ENCODE measurements around the gene GABRG3. TPM values are rescaled to one million over a fixed set of nuclear protein-coding genes. Genes with fewer than 3 reads are reported as not detected.

The GABRG3 gene
- total and polyA plus RNA-seq, 2 donors (not counting 3 experiments of a cell fraction or from before 2014, with no cell fraction given): not detected

DNA sequence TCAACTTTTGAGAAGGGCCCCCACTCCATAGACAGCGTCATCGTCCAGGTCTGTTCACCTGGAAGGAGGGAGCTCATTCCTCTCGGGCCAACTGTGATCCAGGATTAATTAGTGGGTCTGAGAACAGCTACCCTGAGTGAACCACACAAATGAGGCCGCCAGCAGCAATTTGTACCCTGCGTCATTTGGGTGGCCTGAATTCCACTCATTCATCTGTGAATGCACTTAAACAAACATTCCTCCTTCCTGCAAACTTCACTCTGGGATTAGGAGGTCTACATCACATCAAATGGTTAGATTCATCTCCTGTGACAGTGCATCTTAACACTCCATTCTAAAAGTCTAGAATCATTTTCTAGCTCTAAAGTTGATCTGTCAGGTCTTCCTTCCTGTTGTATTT lies 201.8 kb downstream of the GABRG3 start:
- Histone ChIP-seq H2AFZ (ENCODE audit: low read depth, low read length) (no peak overlapping the region), H4K20me1 (replicated peaks; ENCODE audit: control insufficient read depth, extremely low read depth, insufficient read depth, low read length) (no peaks in the 10 kb centered on the region), H3K9me1 (replicated peaks; ENCODE audit: control insufficient read depth, extremely low read depth, insufficient read depth, low read length) (no peaks in the 10 kb centered on the region), H3K36me3 (ENCODE audit: control insufficient read depth in 2 of 2, extremely low read depth in 1 of 2, insufficient read depth in 2 of 2, low read length in 2 of 2) (no peaks in the 10 kb centered on the region), H3K9me3 (replicated peaks; ENCODE audit: control insufficient read depth, insufficient read depth, low read length) (peaks cover 6% of the 10 kb centered on the region), H3K27me3 (ENCODE audit: control insufficient read depth in 2 of 2, insufficient read depth in 2 of 2, low read length in 2 of 2) (no peaks in the 10 kb centered on the region), H3K27ac (ENCODE audit: insufficient read depth, low read depth, low read length) (no peak overlapping the region), H3K4me3 (replicated peaks in 1 of 3; ENCODE audit: insufficient read depth in 1 of 3, low read depth in 1 of 3, low read length in 3 of 3) (no peak overlapping the region), H3K9ac (replicated peaks; ENCODE audit: extremely low read depth, insufficient read depth, low read length) (no peak overlapping the region), H3K4me1 (ENCODE audit: control insufficient read depth, extremely low read depth, insufficient read depth, low read length) (no peaks in the 10 kb centered on the region), H3K4me2 (ENCODE audit: insufficient read depth, low read length) (no peak overlapping the region), H3K79me2 (ENCODE audit: control insufficient read depth, insufficient read depth, low read length) (no peaks in the 10 kb centered on the region)
- intact Hi-C loops (cut with micrococcal nuclease) (no loop called here), dilution Hi-C loops (cut with MboI; ENCODE audit: extremely low pct_ligation_motif_present, low sequenced_read_pairs) (no loop called here)
- FAIRE-seq (no peak), DNase-seq (ENCODE audit: low read depth, low spot score) (no peak)
- BruUV-seq (replicated peaks): no TSS peak
- no peak for TF ChIP-seq JUN (IDR thresholded peaks at IDR 0.05; ENCODE audit: borderline replicate concordance, insufficient read depth, insufficient read length, low read depth)
- TF ChIP-seq FOS (IDR thresholded peaks at IDR 0.05; ENCODE audit: borderline replicate concordance, insufficient read depth, low read length): no peak
- ChIA-PET CTCF (no interaction called here), POLR2A (no interaction called here)

DNA sequence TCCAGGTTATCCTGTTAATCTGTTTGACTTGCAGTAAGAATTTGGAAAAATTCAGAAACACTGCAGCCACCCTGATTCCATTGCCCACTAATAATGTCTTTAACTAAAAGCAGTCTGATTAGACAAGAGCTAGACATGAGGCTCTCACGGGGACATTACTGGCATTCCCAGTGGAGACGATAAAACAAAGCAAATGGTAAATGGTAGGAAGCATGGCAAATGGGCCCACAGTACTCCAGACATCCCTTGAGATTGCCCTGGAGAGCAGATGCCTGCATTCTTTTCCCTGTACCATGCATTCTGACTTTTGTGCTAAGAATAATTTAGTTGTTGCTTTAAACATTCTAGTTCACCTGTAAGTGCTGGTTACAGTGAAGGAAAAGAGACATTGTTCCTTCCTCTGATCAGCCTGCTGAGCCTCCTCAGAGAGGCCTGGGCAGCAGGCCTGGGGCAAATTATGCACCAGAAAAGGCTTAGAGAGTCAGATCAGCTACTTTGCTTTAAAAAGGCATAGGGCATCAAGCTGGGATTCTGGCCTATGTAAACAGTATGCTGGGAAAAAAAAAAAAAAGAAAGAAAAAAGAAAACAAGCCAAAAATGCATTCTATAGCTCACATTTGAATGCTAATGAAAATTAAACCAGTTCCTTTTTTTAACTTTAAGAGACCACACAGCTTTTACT lies 204.6 kb downstream of the GABRG3 start:
- CTCF ChIA-PET: no interaction called here
- H3K36me3 ChIP-seq (ENCODE audit: control insufficient read depth in 2 of 2, extremely low read depth in 1 of 2, insufficient read depth in 2 of 2, low read length in 2 of 2): no peaks in the 10 kb centered on the region

More for the DNA sequence above, 204.6 kb downstream of the GABRG3 start:
- Histone ChIP-seq H3K27ac (ENCODE audit: insufficient read depth, low read depth, low read length) (no peak overlapping the region), H3K4me2 (ENCODE audit: insufficient read depth, low read length) (no peak overlapping the region), H3K4me1 (ENCODE audit: control insufficient read depth, extremely low read depth, insufficient read depth, low read length) (no peaks in the 10 kb centered on the region), H3K9me1 (replicated peaks; ENCODE audit: control insufficient read depth, extremely low read depth, insufficient read depth, low read length) (no peaks in the 10 kb centered on the region), H3K9ac (replicated peaks; ENCODE audit: extremely low read depth, insufficient read depth, low read length) (no peak overlapping the region), H3K27me3 (ENCODE audit: control insufficient read depth in 2 of 2, insufficient read depth in 2 of 2, low read length in 2 of 2) (no peaks in the 10 kb centered on the region), H3K4me3 (replicated peaks in 1 of 3; ENCODE audit: insufficient read depth in 1 of 3, low read depth in 1 of 3, low read length in 3 of 3) (no peak overlapping the region), H3K79me2 (ENCODE audit: control insufficient read depth, insufficient read depth, low read length) (no peaks in the 10 kb centered on the region), H3K9me3 (replicated peaks; ENCODE audit: control insufficient read depth, insufficient read depth, low read length) (peaks cover 6% of the 10 kb centered on the region), H4K20me1 (replicated peaks; ENCODE audit: control insufficient read depth, extremely low read depth, insufficient read depth, low read length) (no peaks in the 10 kb centered on the region), H2AFZ (ENCODE audit: low read depth, low read length) (no peak overlapping the region)
- no TSS peak for BruUV-seq (replicated peaks)
- intact Hi-C loops (cut with micrococcal nuclease) (no loop called here), dilution Hi-C loops (cut with MboI; ENCODE audit: extremely low pct_ligation_motif_present, low sequenced_read_pairs) (no loop called here)
- TF ChIP-seq EZH2 (IDR thresholded peaks at IDR 0.05; ENCODE audit: borderline replicate concordance, low read depth, low read length, severe bottlenecking) (no peak), POLR2A (IDR thresholded peaks at IDR 0.05; ENCODE audit: low read depth, low read length) (no peak)
- TF ChIP-seq, protein P1, sequence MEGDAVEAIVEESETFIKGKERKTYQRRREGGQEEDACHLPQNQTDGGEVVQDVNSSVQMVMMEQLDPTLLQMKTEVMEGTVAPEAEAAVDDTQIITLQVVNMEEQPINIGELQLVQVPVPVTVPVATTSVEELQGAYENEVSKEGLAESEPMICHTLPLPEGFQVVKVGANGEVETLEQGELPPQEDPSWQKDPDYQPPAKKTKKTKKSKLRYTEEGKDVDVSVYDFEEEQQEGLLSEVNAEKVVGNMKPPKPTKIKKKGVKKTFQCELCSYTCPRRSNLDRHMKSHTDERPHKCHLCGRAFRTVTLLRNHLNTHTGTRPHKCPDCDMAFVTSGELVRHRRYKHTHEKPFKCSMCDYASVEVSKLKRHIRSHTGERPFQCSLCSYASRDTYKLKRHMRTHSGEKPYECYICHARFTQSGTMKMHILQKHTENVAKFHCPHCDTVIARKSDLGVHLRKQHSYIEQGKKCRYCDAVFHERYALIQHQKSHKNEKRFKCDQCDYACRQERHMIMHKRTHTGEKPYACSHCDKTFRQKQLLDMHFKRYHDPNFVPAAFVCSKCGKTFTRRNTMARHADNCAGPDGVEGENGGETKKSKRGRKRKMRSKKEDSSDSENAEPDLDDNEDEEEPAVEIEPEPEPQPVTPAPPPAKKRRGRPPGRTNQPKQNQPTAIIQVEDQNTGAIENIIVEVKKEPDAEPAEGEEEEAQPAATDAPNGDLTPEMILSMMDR (IDR thresholded peaks at IDR 0.05; ENCODE audit: extremely low read depth in 1 of 2, insufficient read depth in 1 of 2, low read depth in 1 of 2, low read length in 2 of 2): no peak
- FAIRE-seq (no peak), DNase-seq (ENCODE audit: low read depth, low spot score) (no peak)
- POLR2A ChIA-PET: interaction anchor here (0.7 kb wide), 1 partner anchor 1817 kb away, joined by 3 read pairs; no protein-coding TSS in a partner anchor

Data from endothelial cell of umbilical vein (primary cell).